ENCODE results near the gene NOP53.
A peak's percentile ranks its signal among the peaks of the same experiment; 100 is the strongest.
"Not testable (repeated sequence)": the region's sequence is repeated elsewhere in the genome, so short reads cannot be mapped to it uniquely, and the experiment has no call there.

Gene NOP53

GRCh38 chr19:47745010-47745901 lies at the start of gene NOP53:
Gene NOP53 (plus strand): TSS chr19:47745546. CDS start chr19:47745560, 14 bp downstream.
- DNase-seq (ENCODE audit: insufficient read length, low spot score): peak; percentile 92
- FAIRE-seq: no peak

- DNase-seq (ENCODE audit: insufficient read length, low spot score): no peak
- FAIRE-seq: no peak
These were observed 48.7 kb upstream of the NOP53 start for GRCh38 chr19:47696635-47697034.

- DNase-seq (ENCODE audit: insufficient read length, low spot score) (peak; percentile 88), FAIRE-seq (peak; percentile 77)
These were observed 47.3 kb upstream of the NOP53 start for GRCh38 chr19:47697863-47698609.

GRCh38 chr19:47698631-47699359 lies 46.6 kb upstream of the NOP53 start:
- FAIRE-seq: peak; percentile 4
- DNase-seq (ENCODE audit: insufficient read length, low spot score): no peak

GRCh38 chr19:47699360-47699917 lies 45.9 kb upstream of the NOP53 start:
- DNase-seq (ENCODE audit: insufficient read length, low spot score) (peak; percentile 71), FAIRE-seq (peak; percentile 96)

GRCh38 chr19:47700934-47701716 lies 44.2 kb upstream of the NOP53 start:
- FAIRE-seq (no peak), DNase-seq (ENCODE audit: insufficient read length, low spot score) (no peak)

- no peak for FAIRE-seq
These were observed 43.4 kb upstream of the NOP53 start for GRCh38 chr19:47701717-47702552.

GRCh38 chr19:47702671-47703070 lies 42.7 kb upstream of the NOP53 start:
- DNase-seq (ENCODE audit: insufficient read length, low spot score): no peak
- FAIRE-seq: no peak

More at GRCh38 chr19:47701717-47702552, 43.4 kb upstream of the NOP53 start:
- no peak for DNase-seq (ENCODE audit: insufficient read length, low spot score)

GRCh38 chr19:47703301-47703700 lies 42.0 kb upstream of the NOP53 start:
- DNase-seq (ENCODE audit: insufficient read length, low spot score) (no peak), FAIRE-seq (no peak)

GRCh38 chr19:47704024-47704423 lies 41.3 kb upstream of the NOP53 start:
- DNase-seq (ENCODE audit: insufficient read length, low spot score) (no peak), FAIRE-seq (no peak)

GRCh38 chr19:47704656-47705055 lies 40.7 kb upstream of the NOP53 start:
- no peak for DNase-seq (ENCODE audit: insufficient read length, low spot score)
- no peak for FAIRE-seq

GRCh38 chr19:47707135-47707925 lies 38.0 kb upstream of the NOP53 start:
- no peak for FAIRE-seq
- peak; percentile 73 for DNase-seq (ENCODE audit: insufficient read length, low spot score)

GRCh38 chr19:47711652-47712242 lies 33.6 kb upstream of the NOP53 start:
- no peak for FAIRE-seq

GRCh38 chr19:47713046-47714021 lies 32.0 kb upstream of the NOP53 start, which contains the start of gene EHD2:
Gene EHD2 (plus strand): TSS chr19:47713422. CDS start chr19:47716613, 3,191 bp downstream.
- FAIRE-seq (peak; percentile 46), DNase-seq (ENCODE audit: insufficient read length, low spot score) (peak; percentile 72)

More at GRCh38 chr19:47711652-47712242, 33.6 kb upstream of the NOP53 start:
- no peak for DNase-seq (ENCODE audit: insufficient read length, low spot score)

- no peak for DNase-seq (ENCODE audit: insufficient read length, low spot score)
- no peak for FAIRE-seq
These were observed 31.0 kb upstream of the NOP53 start for GRCh38 chr19:47714339-47714738.

- DNase-seq (ENCODE audit: insufficient read length, low spot score); FAIRE-seq: not testable (repeated sequence)
These were observed 30.5 kb upstream of the NOP53 start for GRCh38 chr19:47714855-47715254.
